SK-N-DZ (cell line): Measurements from ENCODE around the gene CD68.
"Not testable (repeated sequence)": the region's sequence is repeated elsewhere in the genome, so short reads cannot be mapped to it uniquely, and the experiment has no call there.

Source experiments
- DNase-seq: peaks from one replicate; pipeline ENCODE4 v3.0.0-alpha.2; 2015; ENCODE audit warnings: low spot score

Gene CD68

DNA sequence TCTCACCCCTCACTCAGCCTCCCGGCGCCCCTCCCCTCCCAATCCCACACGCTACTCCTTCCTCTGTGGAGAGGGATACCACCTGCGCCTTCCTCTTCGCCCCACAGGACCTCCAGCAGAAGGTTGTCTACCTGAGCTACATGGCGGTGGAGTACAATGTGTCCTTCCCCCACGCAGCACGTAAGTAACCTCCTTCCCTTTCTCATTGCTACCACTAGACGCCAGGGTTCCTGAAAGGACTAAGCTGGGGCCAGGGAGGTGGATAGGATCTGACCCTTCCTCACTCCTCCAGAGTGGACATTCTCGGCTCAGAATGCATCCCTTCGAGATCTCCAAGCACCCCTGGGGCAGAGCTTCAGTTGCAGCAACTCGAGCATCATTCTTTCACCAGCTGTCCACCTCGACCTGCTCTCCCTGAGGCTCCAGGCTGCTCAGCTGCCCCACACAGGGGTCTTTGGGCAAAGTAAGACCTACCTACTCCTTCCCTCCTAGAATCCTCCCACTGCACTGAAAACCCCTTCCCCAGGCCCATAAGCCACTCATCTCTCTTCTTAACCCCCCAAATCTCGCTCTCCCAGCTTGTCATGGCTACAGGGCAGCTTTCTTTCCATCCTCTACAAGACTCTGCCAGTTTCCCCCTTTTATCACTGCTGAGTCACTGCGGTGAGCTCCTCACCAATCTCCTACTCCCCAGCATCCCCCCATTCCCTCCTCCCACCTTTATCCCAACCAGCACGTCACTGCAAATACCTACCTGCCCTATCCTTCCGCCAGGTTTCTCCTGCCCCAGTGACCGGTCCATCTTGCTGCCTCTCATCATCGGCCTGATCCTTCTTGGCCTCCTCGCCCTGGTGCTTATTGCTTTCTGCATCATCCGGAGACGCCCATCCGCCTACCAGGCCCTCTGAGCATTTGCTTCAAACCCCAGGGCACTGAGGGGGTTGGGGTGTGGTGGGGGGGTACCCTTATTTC is 1.5 kb downstream of the CD68 start:
- no peak for DNase-seq

DNA sequence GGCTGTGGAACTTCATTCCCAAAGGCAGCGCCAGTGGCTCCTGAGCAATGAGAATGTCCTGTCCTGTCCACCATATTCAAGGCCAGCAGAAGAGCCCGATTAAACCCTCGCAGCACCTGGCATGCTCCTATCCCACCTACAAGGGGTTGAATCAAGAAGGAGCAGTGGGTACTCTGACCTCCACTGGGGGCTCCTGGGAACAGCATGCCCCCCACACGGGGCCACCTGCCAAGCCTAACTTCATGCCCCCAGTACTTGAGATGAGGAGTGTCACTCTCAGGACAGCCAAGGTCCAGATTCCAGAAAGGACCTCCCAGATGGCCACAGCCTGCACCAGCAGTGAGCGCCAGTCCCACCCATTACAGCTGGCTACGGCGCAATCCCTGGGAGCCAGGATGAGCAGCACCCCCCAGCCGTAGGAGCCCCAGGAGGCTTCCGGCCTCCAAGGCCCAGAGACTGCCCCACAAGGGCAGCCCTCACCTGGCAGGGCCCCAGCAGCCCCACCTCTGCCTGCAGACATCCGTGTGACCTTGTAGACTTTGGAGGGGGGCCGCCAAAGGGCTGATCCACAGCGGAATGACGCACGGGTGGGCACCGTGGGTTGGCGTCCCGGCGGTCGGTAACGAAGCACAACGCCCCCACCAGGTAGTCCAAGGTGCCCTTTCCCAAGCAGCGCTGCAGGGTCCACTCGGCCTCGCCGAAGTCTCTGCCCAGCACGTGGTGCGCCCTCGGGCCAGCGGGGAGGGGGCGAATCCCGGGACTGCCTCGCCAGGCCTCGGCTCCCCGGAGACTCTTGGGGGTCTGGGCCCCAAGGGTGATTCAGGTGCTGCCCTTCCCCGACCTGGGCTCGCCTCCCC is 3.2 kb downstream of the CD68 start:
- DNase-seq: no peak

DNA sequence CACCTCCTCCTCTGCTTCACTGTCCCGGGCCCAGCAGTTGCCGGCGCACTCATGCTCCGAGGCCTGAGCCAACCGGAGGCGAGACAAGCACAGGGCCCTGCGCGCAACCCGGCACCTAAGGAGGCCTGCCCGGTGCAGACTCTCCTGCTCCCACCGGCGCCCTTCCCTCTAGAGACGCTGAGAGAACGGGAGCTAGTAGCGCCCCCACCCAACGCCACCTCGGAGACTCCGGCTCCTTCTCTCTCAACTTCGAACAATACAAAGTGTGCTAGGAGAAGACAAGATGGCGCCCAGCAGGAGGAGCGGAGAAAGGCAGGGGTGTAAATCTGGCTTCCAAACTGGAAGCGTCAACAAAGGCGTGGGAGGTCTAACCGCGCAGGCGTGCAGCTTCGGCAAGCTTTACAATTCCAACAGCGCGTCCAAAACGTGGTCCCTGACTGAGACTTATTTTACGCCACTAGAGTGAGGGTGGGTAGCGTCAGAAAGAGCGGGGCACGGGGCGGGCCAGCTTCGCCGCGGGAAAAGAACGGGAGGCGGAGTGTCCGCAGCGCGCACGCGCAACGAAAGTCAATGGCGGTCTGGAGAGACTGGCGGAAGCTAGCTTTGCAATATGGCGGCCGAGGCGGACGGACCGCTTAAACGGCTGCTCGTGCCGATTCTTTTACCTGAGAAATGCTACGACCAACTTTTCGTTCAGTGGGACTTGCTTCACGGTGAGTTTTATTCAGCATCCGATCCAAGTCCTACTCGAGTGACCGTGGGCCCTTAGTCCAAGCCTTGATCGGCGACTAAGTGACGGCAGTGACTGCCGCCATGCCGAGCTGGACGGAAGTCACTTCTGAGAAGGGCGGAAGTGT is 4.0 kb downstream of the CD68 start, which contains the start of gene MPDU1:
MPDU1 (plus strand) TSS at position 600 of the 857 bp plus-strand sequence; CDS start at position 611, 11 bp downstream.
- peak; percentile 98 for DNase-seq

DNA sequence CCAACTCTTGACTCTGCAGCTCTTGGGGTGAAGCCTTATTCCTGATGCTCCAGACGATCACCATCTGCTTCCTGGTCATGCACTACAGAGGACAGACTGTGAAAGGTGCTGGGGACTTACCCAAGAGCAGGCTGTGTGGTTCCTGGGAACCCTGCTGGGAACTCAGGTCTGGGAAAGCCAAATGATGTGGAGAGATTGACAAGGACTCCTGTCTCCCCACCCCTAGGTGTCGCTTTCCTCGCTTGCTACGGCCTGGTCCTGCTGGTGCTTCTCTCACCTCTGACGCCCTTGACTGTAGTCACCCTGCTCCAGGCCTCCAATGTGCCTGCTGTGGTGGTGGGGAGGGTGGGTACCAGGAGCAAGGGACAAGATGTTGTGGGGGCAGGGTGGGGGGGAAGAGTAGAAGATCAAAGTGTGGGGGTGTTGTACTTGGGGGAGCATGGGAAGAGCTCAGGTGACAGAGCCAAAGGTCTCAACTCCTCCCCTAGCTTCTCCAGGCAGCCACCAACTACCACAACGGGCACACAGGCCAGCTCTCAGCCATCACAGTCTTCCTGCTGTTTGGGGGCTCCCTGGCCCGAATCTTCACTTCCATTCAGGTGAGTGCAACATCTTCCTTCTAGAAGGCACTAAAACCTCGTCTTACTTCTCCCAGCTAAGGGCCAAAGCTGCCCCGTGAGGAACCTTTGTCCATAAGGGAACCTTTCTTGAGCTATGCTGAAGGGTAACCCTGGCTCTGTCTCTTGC is 7.4 kb downstream of the CD68 start:
- DNase-seq: no peak

DNA sequence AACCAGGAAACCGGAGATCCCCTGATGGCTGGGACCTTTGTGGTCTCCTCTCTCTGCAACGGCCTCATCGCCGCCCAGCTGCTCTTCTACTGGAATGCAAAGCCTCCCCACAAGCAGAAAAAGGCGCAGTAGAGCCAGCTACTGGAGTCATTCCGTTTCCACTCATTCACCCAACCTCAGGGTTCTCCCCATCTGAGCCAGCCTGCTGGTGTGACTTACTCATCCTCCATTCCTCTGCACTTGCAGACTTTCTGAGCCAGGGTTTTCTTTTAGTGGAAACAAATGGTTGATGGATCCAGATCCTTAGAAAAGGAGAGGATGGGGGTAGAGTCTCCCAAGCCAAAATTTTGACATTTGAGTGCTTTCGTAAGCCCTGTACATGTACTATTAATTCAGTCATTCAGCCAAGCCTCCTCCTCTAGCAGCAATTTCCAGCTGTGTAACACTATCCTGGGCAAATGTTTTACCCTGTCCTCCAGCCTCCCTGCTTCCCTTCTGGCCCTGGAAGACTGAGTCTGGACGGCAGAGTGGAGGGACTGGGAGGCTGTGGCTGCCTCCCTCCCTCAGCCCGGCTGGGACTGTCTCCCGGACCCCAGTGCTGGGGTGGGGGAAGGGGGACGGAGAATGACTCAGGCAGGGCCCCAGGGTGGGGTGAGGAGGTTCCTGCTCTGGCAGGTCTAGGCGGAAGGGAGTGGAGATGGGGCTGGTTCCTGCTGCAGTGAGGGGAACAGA is 8.1 kb downstream of the CD68 start:
- no peak for DNase-seq

DNA sequence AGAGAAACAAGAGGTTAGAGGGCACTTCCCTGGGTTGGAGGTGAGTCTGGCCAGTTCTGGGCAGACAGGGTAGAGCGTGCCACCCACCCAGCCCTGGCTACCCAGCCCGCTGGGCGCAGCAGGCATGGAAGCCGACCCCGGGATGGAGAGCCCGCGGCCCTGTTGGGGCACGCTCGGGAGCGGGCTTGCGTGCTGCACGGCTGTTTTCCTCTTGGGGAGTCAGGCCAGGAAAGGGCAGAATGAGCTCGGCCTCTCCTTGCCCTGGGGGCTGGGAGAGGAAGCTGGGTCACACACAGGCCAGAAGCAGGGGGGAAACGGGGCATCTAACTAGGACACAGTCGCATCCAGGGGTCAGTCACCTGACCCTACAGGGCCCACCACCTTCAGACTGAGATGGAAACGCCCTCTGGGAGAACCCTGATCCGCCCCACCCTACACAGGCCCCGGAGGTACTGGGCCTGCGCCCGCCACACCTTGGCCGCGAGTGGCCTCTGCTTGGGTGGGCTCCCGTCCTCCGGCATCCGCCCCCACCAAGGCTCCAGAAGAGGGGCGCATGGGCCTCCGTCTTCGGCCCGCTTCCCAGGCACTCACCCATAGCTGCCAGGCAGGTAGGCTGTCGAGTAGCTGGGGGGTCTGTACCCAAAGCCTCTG is 9.2 kb downstream of the CD68 start:
- DNase-seq: no peak

DNA sequence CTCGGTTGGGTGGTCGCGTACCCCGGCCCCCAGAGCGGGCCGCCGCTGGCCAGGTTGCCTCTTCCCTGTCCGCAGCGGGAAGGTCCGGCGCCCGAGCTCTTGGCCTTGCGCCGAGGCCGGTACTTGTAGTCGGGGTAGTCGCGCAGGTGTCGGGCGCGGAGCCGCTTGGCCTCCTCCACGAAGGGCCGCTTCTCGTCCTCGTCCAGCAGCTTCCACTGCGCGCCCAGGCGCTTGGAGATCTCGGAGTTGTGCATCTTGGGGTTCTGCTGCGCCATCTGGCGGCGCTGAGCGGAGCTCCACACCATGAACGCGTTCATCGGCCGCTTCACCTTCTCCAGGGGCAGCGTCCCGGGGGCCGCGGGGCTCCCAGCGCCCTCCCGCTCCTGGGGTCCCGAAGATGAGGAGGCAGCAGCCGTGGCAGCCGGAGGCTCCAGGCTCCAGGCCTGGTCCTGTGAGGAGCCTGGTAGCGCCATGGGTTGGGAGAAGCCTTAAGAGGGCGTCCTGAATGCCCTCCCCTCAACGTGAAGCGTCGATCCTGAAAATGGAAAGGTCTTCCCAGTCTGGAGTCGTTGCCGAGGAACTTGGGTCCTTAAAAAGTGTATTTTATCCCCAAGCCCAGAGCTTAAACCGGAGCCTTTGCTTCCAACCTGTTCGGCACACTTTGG is 9.9 kb downstream of the CD68 start:
- no peak for DNase-seq

DNA sequence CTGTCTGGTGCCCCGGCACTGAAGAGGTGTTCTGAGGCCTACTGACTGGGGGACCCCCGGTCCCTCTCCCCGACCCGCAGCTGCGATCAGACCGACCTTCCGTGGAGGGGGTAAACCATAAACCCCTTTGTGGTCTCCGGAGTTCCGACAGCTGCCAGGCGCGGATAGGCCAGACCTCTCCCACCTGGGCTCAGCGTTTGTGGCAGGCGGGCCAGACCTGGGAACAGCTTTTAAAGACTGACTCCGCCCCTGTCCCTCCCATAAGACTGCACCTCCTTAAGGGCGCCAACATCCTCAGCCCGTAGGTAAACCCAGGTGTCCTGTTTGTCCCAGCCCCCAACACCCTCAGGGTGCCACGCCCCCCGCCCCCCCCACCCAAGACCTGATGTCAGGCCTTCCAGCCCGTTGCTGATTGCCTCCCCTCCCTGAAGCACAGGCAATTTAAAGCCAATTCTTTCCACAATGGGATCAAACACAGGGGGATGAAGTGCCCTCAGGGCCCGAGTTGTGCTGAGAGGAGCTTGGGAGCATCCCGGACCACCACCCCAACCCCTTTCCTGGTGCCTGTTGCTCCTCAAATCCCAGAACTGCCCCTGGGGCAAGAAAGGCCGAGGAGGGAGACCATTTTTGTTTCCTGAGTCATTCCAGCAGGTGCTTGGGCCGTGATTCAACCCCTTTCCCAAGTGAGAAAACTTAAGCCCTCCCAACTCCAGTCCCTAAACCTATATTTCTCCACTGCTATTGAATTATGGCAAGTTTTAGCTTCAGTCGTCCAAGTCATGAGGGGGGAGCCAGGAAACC is 10.7 kb downstream of the CD68 start, which contains the start of gene SOX15:
SOX15 (minus strand) TSS at position 204 of the 801 bp plus-strand sequence. CDS start 418 bp downstream, outside the sequence.
- DNase-seq: no peak

DNA sequence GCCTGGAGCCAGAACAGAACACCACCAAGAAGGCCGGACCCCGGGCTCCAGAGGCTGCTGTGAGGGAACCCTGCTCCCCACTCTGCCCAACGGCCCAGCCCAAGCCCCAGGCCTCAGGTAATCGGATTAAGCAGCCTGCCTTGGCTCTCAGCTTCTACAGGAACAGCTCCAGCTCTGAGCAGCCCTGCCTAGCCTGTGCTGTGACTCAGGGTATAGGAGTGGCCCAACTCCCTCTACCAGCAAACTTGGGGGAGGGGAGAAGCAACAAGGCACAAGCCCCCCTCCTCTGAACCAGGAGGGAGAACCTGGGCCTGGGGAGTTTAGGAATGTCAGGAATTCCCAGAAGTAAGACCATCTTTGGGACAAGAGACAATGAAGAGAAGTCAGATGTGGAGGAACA is 11.3 kb downstream of the CD68 start:
- DNase-seq: no peak

DNA sequence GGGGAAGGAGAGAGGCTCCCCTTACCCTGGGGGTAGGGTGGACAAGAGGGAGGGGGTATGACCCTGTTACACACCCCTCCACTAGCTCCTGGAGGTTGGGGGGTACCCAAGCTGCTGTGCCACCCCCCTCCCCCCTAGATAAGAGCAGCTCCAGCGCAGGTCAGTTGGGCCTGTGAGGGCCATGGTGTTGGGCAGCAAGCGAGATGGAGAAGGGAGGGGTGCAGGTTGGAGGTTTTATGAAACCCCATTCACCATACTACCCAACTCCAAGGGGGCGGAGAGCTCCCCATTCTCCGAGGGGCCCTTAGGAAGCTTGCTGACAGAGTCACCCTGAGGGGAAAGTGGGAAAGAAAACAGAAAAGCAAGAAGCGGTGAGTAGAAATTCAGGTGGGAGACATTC is 12.2 kb downstream of the CD68 start:
- DNase-seq: no peak

DNA sequence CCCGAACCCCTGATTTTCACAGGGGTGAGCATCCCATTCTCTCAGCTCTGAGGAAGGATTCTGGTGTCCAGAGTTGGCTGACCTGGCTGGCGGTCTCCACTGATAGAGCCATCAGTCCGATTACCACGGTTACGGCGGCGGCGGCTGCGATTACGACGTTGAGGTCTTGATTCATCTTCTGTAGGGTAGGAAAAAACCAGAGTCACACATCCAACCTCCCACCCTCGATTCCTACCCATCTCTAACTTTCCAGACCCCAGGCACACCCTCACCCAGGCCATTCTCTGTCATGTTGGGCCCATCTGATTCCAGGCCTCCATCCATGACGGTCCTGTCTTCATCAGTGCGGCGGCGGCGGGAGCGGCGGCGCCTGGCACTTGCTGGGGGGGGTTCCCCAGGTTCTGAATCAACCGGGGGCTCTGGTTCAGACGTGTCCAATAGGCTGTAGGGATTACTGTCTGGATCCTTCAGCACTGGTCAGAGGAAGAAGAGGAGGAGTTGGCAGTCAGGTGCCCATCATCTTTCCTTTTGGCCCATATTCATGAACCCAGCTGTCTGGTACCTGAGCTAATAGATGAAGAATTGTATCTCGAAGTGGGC is 13.1 kb downstream of the CD68 start:
- DNase-seq: no peak

DNA sequence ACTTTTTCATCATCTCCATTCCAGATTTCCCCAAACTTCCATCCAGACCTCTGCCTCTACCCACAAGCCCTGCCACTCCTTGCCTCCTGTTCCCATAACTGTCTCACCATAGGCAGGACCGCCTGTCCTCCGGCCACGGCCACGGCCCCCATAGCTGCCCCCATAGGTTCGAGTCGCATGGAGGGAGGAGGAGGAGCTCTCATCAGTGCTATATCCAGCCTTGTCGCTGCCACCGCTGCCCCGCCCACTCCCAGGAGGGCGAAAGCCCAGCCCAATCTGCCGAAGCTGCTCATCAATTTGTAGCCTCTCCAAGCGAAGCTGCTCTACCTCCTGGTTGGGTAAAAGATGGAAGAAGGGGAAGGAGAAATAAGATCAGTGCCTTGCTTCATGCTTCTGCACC is 13.9 kb downstream of the CD68 start:
- DNase-seq: no peak

DNA sequence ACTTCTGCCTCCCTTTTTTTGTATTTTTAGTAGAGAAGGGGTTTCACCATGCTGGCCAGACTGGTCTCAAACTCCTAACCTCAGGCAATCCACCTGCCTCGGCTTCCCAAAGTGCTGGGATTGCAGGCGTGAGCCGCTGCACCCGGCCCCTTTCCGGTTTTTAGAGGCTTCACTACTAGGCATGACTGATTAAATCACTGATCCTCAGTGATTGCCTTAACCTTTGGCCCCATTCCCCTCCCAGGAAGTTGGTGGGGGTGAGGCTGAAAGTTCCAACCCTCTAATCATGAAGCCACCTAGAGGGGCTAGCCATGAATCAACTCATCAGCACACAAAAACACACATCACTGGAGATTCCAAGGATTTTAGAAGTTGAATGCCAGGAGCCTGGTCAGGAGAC is 18.1 kb downstream of the CD68 start:
- not testable (repeated sequence) for DNase-seq

DNA sequence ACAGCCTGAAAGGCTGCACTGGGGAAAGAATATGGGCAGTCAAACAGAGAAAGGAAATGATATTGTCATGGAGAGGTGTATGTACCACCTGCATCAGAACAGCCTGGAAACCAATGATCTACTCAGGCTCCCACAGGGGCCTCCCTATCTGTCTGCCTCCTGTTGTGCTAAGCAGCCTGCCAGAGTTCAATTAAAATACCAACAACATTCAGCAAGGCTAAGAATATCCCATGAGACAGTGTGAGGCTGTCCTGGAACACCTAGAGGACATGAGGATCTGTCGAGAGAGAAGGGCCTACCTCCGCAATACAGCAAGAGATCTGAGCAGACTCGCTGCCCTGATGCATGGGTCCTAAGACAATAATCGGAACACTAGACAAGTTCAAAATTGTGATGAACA is 26.8 kb downstream of the CD68 start:
- DNase-seq: no peak

DNA sequence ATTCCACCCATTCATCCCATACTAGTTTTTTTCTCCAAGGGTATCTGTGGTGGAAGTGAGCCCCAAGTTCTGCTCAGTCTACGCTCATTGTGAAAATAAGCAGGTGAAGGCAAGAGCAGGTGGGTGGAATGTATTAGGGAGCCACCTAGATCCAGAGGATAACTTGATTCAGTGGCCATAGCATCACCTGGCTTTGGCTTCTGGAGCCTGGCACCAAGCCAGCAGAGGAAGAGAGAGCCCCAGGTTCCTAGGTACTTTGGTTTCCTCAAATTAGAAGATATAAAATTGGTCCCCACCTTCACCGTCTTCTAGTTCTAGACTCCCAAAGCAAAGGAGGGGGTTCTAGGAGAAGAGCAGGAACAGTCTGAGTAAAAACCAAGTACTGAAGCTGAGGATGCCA is 31.2 kb downstream of the CD68 start:
- DNase-seq: no peak

DNA sequence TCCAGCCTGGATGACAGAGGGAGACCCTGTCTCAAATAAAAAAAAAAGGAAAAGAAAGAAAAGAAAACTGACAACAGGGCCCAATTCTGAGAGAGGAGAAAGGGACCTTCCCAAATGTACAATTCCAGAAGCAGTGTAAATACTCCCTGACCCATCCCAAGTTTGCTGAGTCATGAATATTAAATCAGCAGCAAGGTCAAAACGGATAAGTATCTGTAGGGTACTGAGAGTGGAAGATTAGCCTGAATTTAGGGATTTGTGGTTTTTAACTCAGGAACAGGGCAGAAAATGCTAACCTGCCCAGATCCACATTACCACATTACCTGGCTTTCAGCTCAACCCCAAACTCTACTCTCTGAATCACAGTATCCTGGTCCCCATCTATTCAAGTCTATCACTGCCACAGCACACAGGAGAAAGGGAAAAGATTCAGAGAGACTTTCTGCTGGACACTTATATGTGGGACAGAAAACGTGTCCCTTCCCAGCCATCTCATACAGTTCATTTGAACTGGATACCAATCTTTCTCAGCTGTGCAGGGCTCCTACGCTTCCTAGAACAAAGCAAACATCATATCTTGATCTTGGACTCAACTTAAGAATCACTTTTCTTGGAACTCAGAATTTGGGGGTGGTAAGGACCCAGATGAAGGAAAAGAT is 32.3 kb downstream of the CD68 start:
- DNase-seq: no peak

DNA sequence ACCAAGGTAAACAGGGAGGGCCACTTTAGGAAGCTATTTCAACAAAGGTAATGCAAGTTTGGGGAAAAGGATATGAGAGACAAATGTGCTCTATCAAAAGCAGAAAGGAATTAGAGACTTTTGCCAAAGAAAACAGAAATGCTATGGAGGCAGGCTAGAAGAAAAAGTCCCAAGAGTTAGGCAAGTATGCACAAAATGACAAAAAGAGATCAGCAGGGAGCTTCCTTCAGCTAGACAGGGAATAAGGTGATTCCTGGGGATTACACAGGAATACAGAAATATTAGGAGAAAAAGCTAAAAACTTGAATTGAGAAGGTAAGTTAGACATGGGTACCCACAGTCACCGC is 32.8 kb downstream of the CD68 start:
- no peak for DNase-seq
